Loucy (cell line): ENCODE measurements around the gene MID1IP1.

ENCODE experiments used
- H2AFZ ChIP-seq: fragments of 200-600 bp; sonication (generic); 2 replicates; pipeline ENCODE4 v1.6.0; 2016; ENCODE audit warnings: antibody characterized with exemption, mild to moderate bottlenecking, low read length, moderate library complexity
- H3F3A ChIP-seq: fragments of 200-600 bp; 2 replicates; pipeline ENCODE4 v1.6.0; 2016; ENCODE audit warnings: antibody characterized with exemption, low read depth, mild to moderate bottlenecking
- H3K27me3 ChIP-seq: fragments of 200-600 bp; sonication (generic); 2 replicates; pipeline ENCODE4 v1.6.1; 2014; ENCODE audit warnings: low read length, mild to moderate bottlenecking; ENCODE audit not compliant: insufficient read depth, poor library complexity, severe bottlenecking
- H3K36me3 ChIP-seq: fragments of 200-600 bp; sonication (generic); 2 replicates; pipeline ENCODE4 v1.6.1; 2016; ENCODE audit warnings: low read length; ENCODE audit not compliant: insufficient read depth
- H3K4me1 ChIP-seq: fragments of 200-600 bp; sonication (generic); 2 replicates; pipeline ENCODE4 v1.5.1; 2014; ENCODE audit warnings: low read length, mild to moderate bottlenecking; ENCODE audit not compliant: insufficient read depth, poor library complexity, severe bottlenecking
- H3K4me2 ChIP-seq: fragments of 200-600 bp; sonication (generic); 2 replicates; pipeline ENCODE4 v1.6.0; 2014; ENCODE audit warnings: antibody characterized with exemption, low read length, low read depth, mild to moderate bottlenecking; ENCODE audit not compliant: poor library complexity, severe bottlenecking
- H3K4me3 ChIP-seq: fragments of 200-600 bp; sonication (generic); 2 replicates; pipeline ENCODE4 v1.5.1; 2014; ENCODE audit warnings: low read length, mild to moderate bottlenecking, mixed read lengths; ENCODE audit not compliant: poor library complexity, severe bottlenecking
- H3K79me2 ChIP-seq: fragments of 200-600 bp; sonication (generic); 2 replicates; pipeline ENCODE4 v1.6.1; 2014; ENCODE audit warnings: low read length; ENCODE audit not compliant: insufficient read depth
- H3K9ac ChIP-seq: fragments of 200-600 bp; sonication (generic); 2 replicates; pipeline ENCODE4 v1.6.0; 2014; ENCODE audit warnings: mild to moderate bottlenecking, low read depth, low read length, moderate library complexity; ENCODE audit not compliant: poor library complexity, severe bottlenecking
- H3K9me2 ChIP-seq: fragments of 200-600 bp; sonication (generic); replicated peaks from 2 replicates; pipeline ENCODE4 v1.6.1; 2016; ENCODE audit warnings: low read depth, low read length, mixed read lengths
- H3K9me3 ChIP-seq: fragments of 200-600 bp; sonication (generic); 2 replicates; pipeline ENCODE4 v1.6.1; 2014; ENCODE audit warnings: mild to moderate bottlenecking, antibody characterized with exemption, low read length, low read depth; ENCODE audit not compliant: insufficient read depth
- H4K20me1 ChIP-seq: fragments of 200-600 bp; sonication (generic); 2 replicates; pipeline ENCODE4 v1.6.0; 2014; ENCODE audit warnings: antibody characterized with exemption, low read length, mild to moderate bottlenecking; ENCODE audit not compliant: insufficient read depth, poor library complexity, severe bottlenecking
- EZH2phosphoT487 ChIP-seq: fragments of 200-600 bp; IDR thresholded peaks from 2 replicates; pipeline ENCODE4 v1.6.1; 2018; ENCODE audit warnings: antibody characterized with exemption, mild to moderate bottlenecking, moderate library complexity, borderline replicate concordance
- TF ChIP-seq, protein P1 (sequence below): fragments of 200-600 bp; sonication (generic); conservative IDR thresholded peaks from 2 replicates; pipeline ENCODE4 v1.5.1; 2014; ENCODE audit warnings: mild to moderate bottlenecking, antibody characterized with exemption, low read length

MID1IP1 gene

DNA sequence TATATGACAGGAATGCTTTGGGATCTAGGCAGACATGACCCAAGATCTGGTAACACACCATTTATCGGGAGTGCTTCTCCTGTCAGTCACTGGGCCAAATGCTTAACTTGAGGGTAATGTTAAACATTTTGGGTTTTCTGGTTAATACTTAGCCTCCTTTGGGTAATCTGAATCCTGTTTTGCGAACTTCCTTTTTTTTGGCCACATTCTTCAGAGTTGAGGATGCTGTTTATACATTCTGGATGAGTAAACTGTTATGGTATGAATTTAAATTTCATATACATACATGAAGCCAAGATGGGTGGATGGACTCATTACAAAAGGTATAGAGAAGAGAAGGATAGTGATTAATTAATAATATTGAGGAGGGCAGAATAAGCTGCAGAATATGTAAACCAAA lies 36.1 kb downstream of the MID1IP1 start:
- Histone ChIP-seq H3F3A (no peaks in the 10 kb centered on the region), H3K4me3 (no peak overlapping the region), H3K9me2 (no peaks in the 10 kb centered on the region), H3K9me3 (no peaks in the 10 kb centered on the region), H3K4me1 (peaks cover 7% of the 10 kb centered on the region), H3K27me3 (no peaks in the 10 kb centered on the region), H4K20me1 (no peaks in the 10 kb centered on the region), H3K4me2 (no peak overlapping the region), H3K9ac (no peak overlapping the region), H3K79me2 (no peaks in the 10 kb centered on the region), H2AFZ (no peak overlapping the region), H3K36me3 (no peaks in the 10 kb centered on the region)
- no peak for TF ChIP-seq EZH2phosphoT487
- TF ChIP-seq, protein P1, sequence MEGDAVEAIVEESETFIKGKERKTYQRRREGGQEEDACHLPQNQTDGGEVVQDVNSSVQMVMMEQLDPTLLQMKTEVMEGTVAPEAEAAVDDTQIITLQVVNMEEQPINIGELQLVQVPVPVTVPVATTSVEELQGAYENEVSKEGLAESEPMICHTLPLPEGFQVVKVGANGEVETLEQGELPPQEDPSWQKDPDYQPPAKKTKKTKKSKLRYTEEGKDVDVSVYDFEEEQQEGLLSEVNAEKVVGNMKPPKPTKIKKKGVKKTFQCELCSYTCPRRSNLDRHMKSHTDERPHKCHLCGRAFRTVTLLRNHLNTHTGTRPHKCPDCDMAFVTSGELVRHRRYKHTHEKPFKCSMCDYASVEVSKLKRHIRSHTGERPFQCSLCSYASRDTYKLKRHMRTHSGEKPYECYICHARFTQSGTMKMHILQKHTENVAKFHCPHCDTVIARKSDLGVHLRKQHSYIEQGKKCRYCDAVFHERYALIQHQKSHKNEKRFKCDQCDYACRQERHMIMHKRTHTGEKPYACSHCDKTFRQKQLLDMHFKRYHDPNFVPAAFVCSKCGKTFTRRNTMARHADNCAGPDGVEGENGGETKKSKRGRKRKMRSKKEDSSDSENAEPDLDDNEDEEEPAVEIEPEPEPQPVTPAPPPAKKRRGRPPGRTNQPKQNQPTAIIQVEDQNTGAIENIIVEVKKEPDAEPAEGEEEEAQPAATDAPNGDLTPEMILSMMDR = no peak

DNA sequence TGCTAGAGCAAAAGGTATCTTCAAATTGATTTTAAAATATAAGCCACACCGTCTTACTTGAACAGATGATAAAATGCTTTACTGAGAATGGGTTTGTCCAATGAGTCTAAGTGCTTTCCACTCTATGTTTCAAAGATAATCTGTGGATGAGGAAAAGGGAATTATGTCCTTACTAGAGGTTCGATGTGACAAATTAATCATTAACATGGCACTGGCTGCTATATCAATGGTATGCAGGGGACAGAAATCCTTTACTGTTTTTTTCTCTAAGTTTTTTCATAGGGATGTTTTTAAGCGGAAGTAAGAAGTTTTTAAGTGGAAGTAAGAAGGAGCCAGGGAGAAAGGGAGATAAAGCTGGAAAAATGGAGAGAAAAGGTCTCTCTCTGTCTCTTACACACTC lies 38.0 kb downstream of the MID1IP1 start:
- no peaks in the 10 kb centered on the region for H3K79me2 ChIP-seq
- H3K27me3 ChIP-seq = no peaks in the 10 kb centered on the region
- H3K9me3 ChIP-seq = no peaks in the 10 kb centered on the region
- H3K4me2 ChIP-seq = no peak overlapping the region
- H2AFZ ChIP-seq = no peak overlapping the region
- H3K36me3 ChIP-seq = no peaks in the 10 kb centered on the region
- no peaks in the 10 kb centered on the region for H3F3A ChIP-seq
- H3K9ac ChIP-seq = no peak overlapping the region
- no peak overlapping the region for H3K4me3 ChIP-seq
- no peaks in the 10 kb centered on the region for H3K9me2 ChIP-seq
- no peaks in the 10 kb centered on the region for H4K20me1 ChIP-seq
- no peaks in the 10 kb centered on the region for H3K4me1 ChIP-seq
- no peak for TF ChIP-seq EZH2phosphoT487
- TF ChIP-seq, protein P1 = no peak

DNA sequence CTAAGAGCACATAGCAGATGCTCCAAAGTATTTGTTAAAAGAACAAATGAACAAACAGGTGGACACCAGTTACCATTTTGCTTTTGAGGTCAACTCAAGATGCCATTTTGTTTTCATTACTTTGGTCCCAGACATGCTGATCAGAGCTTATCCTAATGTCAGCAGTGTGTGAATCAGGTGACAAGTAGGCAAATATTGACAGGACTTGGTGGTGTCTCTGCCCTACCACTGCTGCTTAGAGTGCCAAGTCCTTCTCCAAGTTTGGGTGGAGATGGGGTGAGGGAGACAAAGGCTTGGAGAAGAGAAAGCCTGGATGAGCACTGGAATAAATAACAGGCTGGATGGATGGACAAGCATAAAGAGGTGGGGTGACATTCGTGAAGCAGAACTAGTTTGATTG lies 38.7 kb downstream of the MID1IP1 start:
- no peaks in the 10 kb centered on the region for H3K9me2 ChIP-seq
- no peak overlapping the region for H3K4me2 ChIP-seq
- H3K9me3 ChIP-seq = no peaks in the 10 kb centered on the region
- TF ChIP-seq EZH2phosphoT487 = no peak
- TF ChIP-seq, protein P1 = no peak
- H3K4me3 ChIP-seq = no peak overlapping the region
- H4K20me1 ChIP-seq = no peaks in the 10 kb centered on the region
- no peaks in the 10 kb centered on the region for H3K79me2 ChIP-seq
- H3K4me1 ChIP-seq = no peaks in the 10 kb centered on the region
- no peaks in the 10 kb centered on the region for H3K27me3 ChIP-seq
- no peak overlapping the region for H2AFZ ChIP-seq
- H3F3A ChIP-seq = no peaks in the 10 kb centered on the region
- no peaks in the 10 kb centered on the region for H3K36me3 ChIP-seq
- no peak overlapping the region for H3K9ac ChIP-seq
